IMR-90 (cell line): Measurements from ENCODE around the gene COL3A1. TPM values are rescaled to one million over a fixed set of nuclear protein-coding genes. Genes with fewer than 3 reads are reported as not detected.

Experiments used
- ATAC-seq: fragments of 200-7000 bp; cut with Tn5 transposase; 2 replicates; pipeline ENCODE4 v1.9.1; 2020; ENCODE audit warnings: low read depth, mild to moderate bottlenecking, moderate library complexity
- BruUV-seq: library from RNA; stranded (reverse); fragments of 400-500 nt; replicated peaks from 2 replicates; lab custom pipeline; 2021; lab: Mats Ljungman, UMichigan
- CTCF ChIA-PET: fragments of 300-600 bp; formaldehyde crosslinking; extraction: SDS; loops from one replicate; lab custom pipeline; 2021; ENCODE audit warnings: antibody characterized with exemption; lab: Yijun Ruan, JAX
- POLR2A ChIA-PET: fragments of 300-600 bp; sonication (Branson Sonifier 250); formaldehyde crosslinking; loops from one replicate; lab custom pipeline; 2022; ENCODE audit warnings: antibody characterized with exemption; ENCODE audit not compliant: unreplicated experiment; lab: Charles Lee
- DNase-seq: peaks from one replicate; pipeline ENCODE4 v3.0.0; 2013
- H2AFZ ChIP-seq: replicated peaks from 2 replicates; pipeline ENCODE3; 2013; ENCODE audit warnings: low read length, mild to moderate bottlenecking; ENCODE audit not compliant: poor library complexity
- H2AK5ac ChIP-seq: 2 replicates; pipeline ENCODE4 v1.6.1; 2013; ENCODE audit warnings: low read depth, low read length, inconsistent platforms
- H2AK9ac ChIP-seq: replicated peaks from 2 replicates; pipeline ENCODE3; 2013; ENCODE audit warnings: mild to moderate bottlenecking, low read depth, low read length, moderate library complexity; ENCODE audit not compliant: poor library complexity
- H2BK120ac ChIP-seq: 2 replicates; pipeline ENCODE4 v1.6.1; 2013; ENCODE audit warnings: low read depth, low read length, inconsistent platforms
- H2BK15ac ChIP-seq: 3 replicates; pipeline ENCODE4 v1.6.1; 2013; ENCODE audit warnings: low read depth, low read length, inconsistent platforms
- H2BK20ac ChIP-seq: 2 replicates; pipeline ENCODE4 v1.6.1; 2013; ENCODE audit warnings: low read depth, mild to moderate bottlenecking, inconsistent platforms, low read length, moderate library complexity
- H2BK5ac ChIP-seq: 2 replicates; pipeline ENCODE4 v1.6.1; 2013; ENCODE audit warnings: mild to moderate bottlenecking, low read depth, low read length, inconsistent platforms; ENCODE audit not compliant: poor library complexity, severe bottlenecking
- H3K14ac ChIP-seq: replicated peaks from 2 replicates; pipeline ENCODE4 v1.6.1; 2013; ENCODE audit warnings: low read depth, low read length, inconsistent platforms
- H3K18ac ChIP-seq: 2 replicates; pipeline ENCODE4 v1.6.1; 2013; ENCODE audit warnings: low read depth, low read length, control low read depth
- H3K23ac ChIP-seq: 2 replicates; pipeline ENCODE4 v1.6.1; 2013; ENCODE audit warnings: low read depth, low read length, inconsistent platforms
- H3K27ac ChIP-seq: 2 replicates; pipeline ENCODE4 v1.5.1; 2013; ENCODE audit warnings: mild to moderate bottlenecking, control low read depth, low read length; ENCODE audit not compliant: insufficient read depth
- H3K27me3 ChIP-seq: 2 replicates; pipeline ENCODE4 v1.6.1; 2013; ENCODE audit warnings: low read length; ENCODE audit not compliant: control insufficient read depth, insufficient read depth
- H3K36me3 ChIP-seq: 2 replicates; pipeline ENCODE4 v1.6.1; 2013; ENCODE audit warnings: low read length, mixed read lengths; ENCODE audit not compliant: control insufficient read depth, insufficient read depth
- H3K4ac ChIP-seq: 2 replicates; pipeline ENCODE4 v1.6.1; 2013; ENCODE audit warnings: low read depth, low read length, inconsistent platforms
- H3K4me1 ChIP-seq: 2 replicates; pipeline ENCODE4 v1.6.1; 2013; ENCODE audit warnings: low read length, mixed read lengths; ENCODE audit not compliant: control insufficient read depth, insufficient read depth
- H3K4me2 ChIP-seq: 2 replicates; pipeline ENCODE4 v1.6.1; 2013; ENCODE audit warnings: low read depth, mild to moderate bottlenecking, control low read depth, low read length, moderate library complexity
- H3K4me3 ChIP-seq: 2 replicates; pipeline ENCODE4 v1.5.1; 2013; ENCODE audit warnings: low read depth, mild to moderate bottlenecking, control low read depth, low read length, moderate library complexity; ENCODE audit not compliant: insufficient read depth
- H3K56ac ChIP-seq: 2 replicates; pipeline ENCODE4 v1.6.1; 2013; ENCODE audit warnings: low read length, inconsistent platforms; ENCODE audit not compliant: insufficient read depth; ENCODE audit errors: extremely low read depth
- H3K79me1 ChIP-seq, 2 experiments: 2 replicates each; pipeline ENCODE4 v1.6.1; 2013; ENCODE audit warnings: low read length in 2 of 2, inconsistent platforms in 1 of 2, low read depth in 1 of 2
- H3K9ac ChIP-seq: 2 replicates; pipeline ENCODE4 v1.6.1; 2013; ENCODE audit warnings: low read depth, low read length, control low read depth
- H3K9me1 ChIP-seq: 2 replicates; pipeline ENCODE4 v1.6.1; 2013; ENCODE audit warnings: low read length, inconsistent platforms; ENCODE audit not compliant: insufficient read depth
- H3K9me3 ChIP-seq: 2 replicates; pipeline ENCODE4 v1.6.1; 2013; ENCODE audit warnings: low read length; ENCODE audit not compliant: control insufficient read depth, insufficient read depth
- H4K20me1 ChIP-seq: 2 replicates; pipeline ENCODE4 v1.6.1; 2013; ENCODE audit warnings: low read length, inconsistent platforms; ENCODE audit not compliant: insufficient read depth
- H4K5ac ChIP-seq: 2 replicates; pipeline ENCODE4 v1.6.1; 2013; ENCODE audit warnings: mild to moderate bottlenecking, low read depth, low read length, control low read depth
- H4K8ac ChIP-seq, 2 experiments: 2 replicates each; pipeline ENCODE4 v1.6.1; 2013; ENCODE audit warnings: low read depth in 2 of 2, low read length in 2 of 2, control low read depth in 1 of 2, inconsistent platforms in 1 of 2
- H4K91ac ChIP-seq: 2 replicates; pipeline ENCODE4 v1.6.1; 2013; ENCODE audit warnings: low read depth, low read length, inconsistent platforms; ENCODE audit not compliant: insufficient read depth
- CEBPB ChIP-seq: IDR thresholded peaks from 2 replicates; pipeline ENCODE4 v1.6.1; 2012; ENCODE audit warnings: low read depth, low read length, improper control_type of control experiment
- FOS ChIP-seq: fragments of 150-350 bp; IDR thresholded peaks from 2 replicates; pipeline ENCODE4 v1.6.1; 2016; ENCODE audit warnings: low read depth, low read length
- MXI1 ChIP-seq: IDR thresholded peaks from 2 replicates; pipeline ENCODE4 v1.6.1; 2012; ENCODE audit warnings: low read depth, mild to moderate bottlenecking, low read length, moderate library complexity, borderline replicate concordance
- RAD21 ChIP-seq: IDR thresholded peaks from 2 replicates; pipeline ENCODE4 v1.6.1; 2012; ENCODE audit warnings: low read length, improper control_type of control experiment
- RFX5 ChIP-seq: IDR thresholded peaks from 2 replicates; pipeline ENCODE4 v1.8.0; 2012; ENCODE audit warnings: low read depth, mild to moderate bottlenecking, low read length, moderate library complexity
- SMC3 ChIP-seq: fragments of 150-350 bp; IDR thresholded peaks from 2 replicates; pipeline ENCODE4 v1.6.1; 2016; ENCODE audit warnings: low read depth, mild to moderate bottlenecking, antibody characterized with exemption, low read length, moderate library complexity
- WGBS, 2 experiments: methylation state at CpG; one replicate each; pipeline versions ENCODE4 v1.1.5 to v1.1.7; 2013; ENCODE audit warnings: missing lambda C conversion rate in 2 of 2; ENCODE audit not compliant: insufficient read length in 1 of 2; ENCODE audit errors: extremely low coverage in 2 of 2; 5-methylcytosine and 5-hydroxymethylcytosine counted together
- dilution Hi-C: fragments of 300-500 bp; cut with HindIII; formaldehyde crosslinking; loops from one replicate; pipeline ENCODE4 v1.14.3; 2018; ENCODE audit warnings: low sequenced_read_pairs; ENCODE audit not compliant: unreplicated experiment
- in situ Hi-C: fragments of 300-500 bp; cut with MboI; formaldehyde crosslinking; loops from 3 replicates; pipeline ENCODE4 v1.14.3; 2019; ENCODE audit warnings: low sequenced_read_pairs, inconsistent platforms, mixed read lengths
- intact Hi-C: fragments of 100-400 bp; cut with micrococcal nuclease; formaldehyde crosslinking; loops from 2 replicates; pipeline ENCODE4 v1.10.0; 2022
- polyA plus RNA-seq, 3 experiments: library from polyadenylated mRNA; depleted of rRNA; stranded (reverse); fragments of >200 nt; gene quantifications; 2 replicates each; pipeline ENCODE4 v1.2.3, GENCODE V29; 2012; ENCODE audit warnings: low replicate concordance in 1 of 3
- total RNA-seq: library from RNA; depleted of rRNA; stranded (reverse); fragments of >200 nt; gene quantifications from 2 replicates; pipeline ENCODE4 v1.2.3, GENCODE V29; 2012
- TF ChIP-seq, protein P1 (sequence below): fragments of 150-350 bp; IDR thresholded peaks from 2 replicates; pipeline ENCODE4 v1.6.1; 2016; ENCODE audit warnings: low read depth, mild to moderate bottlenecking, low read length, moderate library complexity, borderline replicate concordance

The COL3A1 gene
- total and polyA plus RNA-seq, 2 of the 4 experiments (the other 2 are of a cell fraction) = 402 to 408 TPM

DNA sequence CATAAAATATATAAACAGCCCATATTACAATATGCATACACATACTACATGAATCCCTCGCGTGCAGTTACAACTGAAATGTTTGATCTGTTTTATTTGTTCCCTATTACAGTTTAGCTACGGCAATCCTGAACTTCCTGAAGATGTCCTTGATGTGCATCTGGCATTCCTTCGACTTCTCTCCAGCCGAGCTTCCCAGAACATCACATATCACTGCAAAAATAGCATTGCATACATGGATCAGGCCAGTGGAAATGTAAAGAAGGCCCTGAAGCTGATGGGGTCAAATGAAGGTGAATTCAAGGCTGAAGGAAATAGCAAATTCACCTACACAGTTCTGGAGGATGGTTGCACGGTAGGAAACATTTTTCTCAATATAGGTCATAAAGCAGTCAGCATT lies 36.4 kb downstream of the COL3A1 start:
- Histone ChIP-seq H3K4me1 (peaks cover 6% of the 10 kb centered on the region; the same call in 1 of the 2 replicates), H4K20me1 (no peaks in the 10 kb centered on the region), H3K27ac (peak overlapping the region; percentile 50; the same call in 1 of the 2 replicates), H3K79me1 (peaks cover 9 to 15% of the 10 kb centered on the region in 2 experiments), H2AFZ (no peak overlapping the region), H4K5ac (no peak overlapping the region), H3K4me3 (no peak overlapping the region), H2BK5ac (peak overlapping the region; percentile 62), H3K56ac (no peak overlapping the region), H3K23ac (no peak overlapping the region), H2BK20ac (no peak overlapping the region), H3K9me1 (peaks cover 4% of the 10 kb centered on the region; the same call in 1 of the 2 replicates), H4K91ac (no peak overlapping the region), H3K36me3 (peaks cover 60% of the 10 kb centered on the region), H2BK15ac (no peak overlapping the region), H3K27me3 (no peaks in the 10 kb centered on the region), H4K8ac (no peak overlapping the region; a peak in 1 of 4 replicates), H3K4me2 (no peak overlapping the region), H3K18ac (no peak overlapping the region), H3K9ac (no peak overlapping the region), H3K4ac (no peak overlapping the region), H2BK120ac (no peak overlapping the region), H2AK5ac (0 out of 2 replicates have a peak overlapping the region, but pooled peaks have one; percentile 26), H3K9me3 (no peaks in the 10 kb centered on the region), H2AK9ac (no peak overlapping the region), H3K14ac (no peak overlapping the region)
- in situ Hi-C loops = no loop called here
- POLR2A ChIA-PET = no interaction called here
- DNase-seq (no peak), ATAC-seq (no peak)
- intact Hi-C loops = no loop called here
- CTCF ChIA-PET = no interaction called here
- BruUV-seq = no TSS peak
- 95% methylated on average over 3 of the region's 6 CpGs; no CpG with 5 or more reads in 1 of the 2 experiments for WGBS, 2 experiments
- dilution Hi-C loops = no loop called here
- no peak for TF ChIP-seq SMC3
- TF ChIP-seq CEBPB = no peak
- no peak for TF ChIP-seq RAD21
- no peak for TF ChIP-seq MXI1
- TF ChIP-seq RFX5 = no peak
- TF ChIP-seq, protein P1, sequence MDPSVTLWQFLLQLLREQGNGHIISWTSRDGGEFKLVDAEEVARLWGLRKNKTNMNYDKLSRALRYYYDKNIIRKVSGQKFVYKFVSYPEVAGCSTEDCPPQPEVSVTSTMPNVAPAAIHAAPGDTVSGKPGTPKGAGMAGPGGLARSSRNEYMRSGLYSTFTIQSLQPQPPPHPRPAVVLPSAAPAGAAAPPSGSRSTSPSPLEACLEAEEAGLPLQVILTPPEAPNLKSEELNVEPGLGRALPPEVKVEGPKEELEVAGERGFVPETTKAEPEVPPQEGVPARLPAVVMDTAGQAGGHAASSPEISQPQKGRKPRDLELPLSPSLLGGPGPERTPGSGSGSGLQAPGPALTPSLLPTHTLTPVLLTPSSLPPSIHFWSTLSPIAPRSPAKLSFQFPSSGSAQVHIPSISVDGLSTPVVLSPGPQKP = no peak
- no peak for TF ChIP-seq FOS
